HepG2 (cell line): ENCODE measurements around the gene SLC5A12. TPM values are rescaled to one million over a fixed set of nuclear protein-coding genes. Genes with fewer than 3 reads are reported as not detected.

Experiments used
- ATAC-seq: fragments of 200-7000 bp; cut with Tn5 transposase; 3 replicates; pipeline ENCODE4 v1.9.1; 2020; ENCODE audit warnings: mild to moderate bottlenecking, moderate library complexity
- BruUV-seq: library from RNA; stranded (reverse); fragments of 400-500 nt; replicated peaks from 2 replicates; lab custom pipeline; 2021; lab: Mats Ljungman, UMichigan
- CTCF ChIA-PET: fragments of 300-600 bp; formaldehyde crosslinking; extraction: SDS; loops from one replicate; lab custom pipeline; 2021; ENCODE audit warnings: low total read pairs, inconsistent platforms, low intra/inter-chr PET ratio; lab: Yijun Ruan, JAX
- POLR2A ChIA-PET: fragments of 350-600 bp; sonication (Branson Sonifier 250); formaldehyde crosslinking; loops from one replicate; lab custom pipeline; 2020; ENCODE audit warnings: antibody characterized with exemption, inconsistent platforms; lab: Yijun Ruan, JAX
- DNase-seq: peaks from one replicate; pipeline ENCODE4 v3.0.0-alpha.2; 2015; ENCODE audit warnings: low spot score
- FAIRE-seq: peaks from 3 replicates; lab custom pipeline; 2011; peaks lifted over from hg19 to GRCh38; lab: Jason Lieb, UNC
- H2AFZ ChIP-seq: one replicate; pipeline ENCODE4 v1.6.1; 2011; ENCODE audit warnings: low read length, inconsistent platforms
- H3K27ac ChIP-seq: fragments of 300-600 bp; 3 replicates; pipeline ENCODE4 v1.8.0; 2011; ENCODE audit warnings: mixed run types, mild to moderate bottlenecking, mixed read lengths, low read length, inconsistent platforms; ENCODE audit not compliant: insufficient read depth; ENCODE audit errors: extremely low read length
- H3K27me3 ChIP-seq, 2 experiments: fragments of 200-600 bp in 1 of 2; 2 replicates in 1 of 2; 3 replicates in 1 of 2; pipeline versions ENCODE4 v1.6.0 to v1.8.0; 2011; ENCODE audit warnings: low read length in 2 of 2, mild to moderate bottlenecking in 2 of 2, moderate library complexity in 2 of 2, inconsistent platforms in 1 of 2; ENCODE audit not compliant: insufficient read depth in 2 of 2, control insufficient read depth in 1 of 2
- H3K36me3 ChIP-seq, 2 experiments: fragments of 200-600 bp in 1 of 2; replicated peaks in 1 of 2; 2 replicates in 1 of 2; 3 replicates in 1 of 2; pipeline versions ENCODE4 v1.5.1 to v1.8.0; 2011; ENCODE audit warnings: low read length in 2 of 2, inconsistent platforms in 1 of 2; ENCODE audit not compliant: insufficient read depth in 2 of 2, control insufficient read depth in 1 of 2
- H3K4me1 ChIP-seq: 2 replicates; pipeline ENCODE4 v1.5.1; 2012; ENCODE audit warnings: low read length, inconsistent platforms; ENCODE audit not compliant: insufficient read depth
- H3K4me2 ChIP-seq: 2 replicates; pipeline ENCODE4 v1.6.0; 2011; ENCODE audit warnings: low read depth, low read length, inconsistent platforms
- H3K4me3 ChIP-seq, 3 experiments: fragments of 200-600 bp in 1 of 3; sonication (generic), shearing (Covaris generic) in 1 of 3; replicated peaks in 1 of 3; 2 replicates each; pipeline ENCODE4 v1.5.1; 2011 to 2016; ENCODE audit warnings: low read length in 3 of 3, inconsistent platforms in 2 of 3, low read depth in 2 of 3, mild to moderate bottlenecking in 2 of 3, control low read depth in 1 of 3, mixed read lengths in 1 of 3; ENCODE audit not compliant: insufficient read depth in 1 of 3
- H3K79me2 ChIP-seq: one replicate; pipeline ENCODE4 v1.6.1; 2011; ENCODE audit warnings: low read length, inconsistent platforms; ENCODE audit not compliant: insufficient read depth
- H3K9ac ChIP-seq: 2 replicates; pipeline ENCODE4 v1.6.0; 2011; ENCODE audit warnings: mild to moderate bottlenecking, low read depth, low read length, inconsistent platforms; ENCODE audit not compliant: insufficient read depth
- H3K9me3 ChIP-seq: 2 replicates; pipeline ENCODE4 v1.5.1; 2012; ENCODE audit warnings: mild to moderate bottlenecking, low read length
- H4K20me1 ChIP-seq: 2 replicates; pipeline ENCODE4 v1.6.0; 2011; ENCODE audit warnings: inconsistent platforms, mild to moderate bottlenecking, low read length, moderate library complexity; ENCODE audit not compliant: insufficient read depth
- ETV6 ChIP-seq: sonication (generic); formaldehyde crosslinking; conservative IDR thresholded peaks from 2 replicates; pipeline ENCODE4 v1.4.0; 2020; ENCODE audit warnings: missing genetic modification reagents
- HMGXB4 ChIP-seq, 2 experiments: sonication (generic) in 1 of 2; formaldehyde crosslinking in 1 of 2; IDR thresholded peaks; 2 replicates each; pipeline versions ENCODE4 v1.4.0 to v1.6.1; 2018 to 2020; ENCODE audit warnings: missing genetic modification reagents in 2 of 2, borderline replicate concordance in 1 of 2, low read depth in 1 of 2, mild to moderate bottlenecking in 1 of 2, missing biosample characterization in 1 of 2
- KMT2B ChIP-seq: IDR thresholded peaks from 2 replicates; pipeline ENCODE4 v1.6.1; 2016; ENCODE audit warnings: missing genetic modification reagents, missing compliant biosample characterization
- PLRG1 ChIP-seq: fragments of 450-650 bp; conservative IDR thresholded peaks from 2 replicates; pipeline ENCODE4 v1.6.1; 2016
- SMAD3 ChIP-seq: sonication (generic); formaldehyde crosslinking; IDR thresholded peaks from 2 replicates; pipeline ENCODE4 v1.4.0; 2020; ENCODE audit warnings: missing genetic modification reagents
- TFE3 ChIP-seq: IDR thresholded peaks from 2 replicates; pipeline ENCODE4 v1.6.1; 2016
- WGBS: methylation state at CpG from one replicate; pipeline ENCODE4 v1.1.6; 2017; ENCODE audit warnings: low lambda C conversion rate; 5-methylcytosine and 5-hydroxymethylcytosine counted together
- in situ Hi-C: cut with HindIII; loops from 2 replicates; pipeline ENCODE4 v1.10.0; 2017; ENCODE audit warnings: low pct_unique_long_range_greater_than_20kb; ENCODE audit not compliant: extremely low pct_ligation_motif_present
- intact Hi-C: fragments of 100-400 bp; cut with micrococcal nuclease; formaldehyde crosslinking; loops from one replicate; pipeline ENCODE4 v1.10.0; 2022; ENCODE audit not compliant: unreplicated experiment
- polyA plus RNA-seq, 8 experiments: library from polyadenylated mRNA; depleted of rRNA in 3 of 8; stranded (reverse) in 7 of 8; unstranded in 1 of 8; fragments of >200 nt; fragmentation: Illumina TruSeq in 4 of 8; extraction: Trizol in 4 of 8; gene quantifications; 2 replicates each; pipeline versions ENCODE4 v1.2.1 to v1.2.3, GENCODE V29; 2011 to 2016; ENCODE audit warnings: low read depth in 4 of 8, missing spikeins in 1 of 8, mixed read lengths in 1 of 8; ENCODE audit not compliant: insufficient read depth in 1 of 8
- total RNA-seq, 5 experiments: library from RNA; depleted of rRNA; stranded (reverse); fragments of >200 nt; fragmentation: Illumina TruSeq; extraction: Trizol; gene quantifications; 2 replicates each; pipeline ENCODE4 v1.2.3, GENCODE V29; 2016; ENCODE audit warnings: low read depth in 1 of 5
- TF ChIP-seq, protein P1 (sequence below): sonication (generic); formaldehyde crosslinking; IDR thresholded peaks from 2 replicates; pipeline ENCODE4 v1.4.0; 2020; ENCODE audit warnings: missing genetic modification reagents
- TF ChIP-seq, protein P2 (sequence below): sonication (generic); formaldehyde crosslinking; IDR thresholded peaks from 2 replicates; pipeline ENCODE4 v1.4.0; 2020; ENCODE audit warnings: missing genetic modification reagents

The SLC5A12 gene
- total and polyA plus RNA-seq, 2 of the 13 experiments (the other 11 are each of a cell fraction or from before 2014, with no cell fraction given): not detected

GRCh38 chr11:26767060-26767459 lies 45.2 kb upstream of the SLC5A12 start (continued):
- TF ChIP-seq TFE3 (CRISPR knock-in tag) (no peak), ETV6 (CRISPR knock-in tag) (no peak), SMAD3 (CRISPR knock-in tag) (no peak), PLRG1 (no peak), HMGXB4 (CRISPR knock-in tag; IDR thresholded peaks at IDR 0.05; ENCODE audit: borderline replicate concordance in 1 of 2, low read depth in 1 of 2) (no peak)

DNA sequence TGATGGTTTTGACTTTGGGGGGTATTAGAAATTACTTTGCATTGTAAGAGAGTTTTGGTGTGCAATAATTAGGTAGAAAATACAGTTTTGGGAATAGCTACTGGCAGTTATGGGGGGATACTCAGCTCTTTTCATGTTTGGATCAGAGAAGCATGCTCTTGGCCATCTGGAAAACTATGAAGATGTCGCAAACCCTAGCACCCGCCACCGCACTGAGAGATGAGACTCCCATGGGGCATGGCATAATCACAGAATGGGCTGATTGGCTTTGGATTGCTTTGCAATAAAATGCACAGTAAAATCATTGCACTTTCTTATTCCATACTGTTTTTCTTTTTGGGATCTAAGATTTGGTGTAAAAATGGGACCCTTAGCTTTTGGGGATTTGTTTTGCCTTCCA lies 43.5 kb upstream of the SLC5A12 start:
- WGBS: 60% methylated on average over 3 of the region's 3 CpGs
- Histone ChIP-seq H3K36me3 (no peaks in the 10 kb centered on the region), H3K4me3 (no peak overlapping the region), H2AFZ (no peak overlapping the region), H3K79me2 (no peaks in the 10 kb centered on the region), H3K4me1 (no peaks in the 10 kb centered on the region), H4K20me1 (no peaks in the 10 kb centered on the region), H3K9me3 (no peaks in the 10 kb centered on the region), H3K27me3 (no peaks in the 10 kb centered on the region), H3K27ac (no peak overlapping the region), H3K9ac (no peak overlapping the region), H3K4me2 (no peak overlapping the region)
- ATAC-seq: no peak
- no peak for DNase-seq
- in situ Hi-C loops (loop anchor here (25.0 kb wide), 1 partner anchor 722 kb away; no protein-coding TSS in a partner anchor), intact Hi-C loops (no loop called here)
- no TSS peak for BruUV-seq
- ChIA-PET CTCF (no interaction called here), POLR2A (no interaction called here)
- FAIRE-seq: no peak
- TF ChIP-seq KMT2B: no peak
- TF ChIP-seq, protein P1, sequence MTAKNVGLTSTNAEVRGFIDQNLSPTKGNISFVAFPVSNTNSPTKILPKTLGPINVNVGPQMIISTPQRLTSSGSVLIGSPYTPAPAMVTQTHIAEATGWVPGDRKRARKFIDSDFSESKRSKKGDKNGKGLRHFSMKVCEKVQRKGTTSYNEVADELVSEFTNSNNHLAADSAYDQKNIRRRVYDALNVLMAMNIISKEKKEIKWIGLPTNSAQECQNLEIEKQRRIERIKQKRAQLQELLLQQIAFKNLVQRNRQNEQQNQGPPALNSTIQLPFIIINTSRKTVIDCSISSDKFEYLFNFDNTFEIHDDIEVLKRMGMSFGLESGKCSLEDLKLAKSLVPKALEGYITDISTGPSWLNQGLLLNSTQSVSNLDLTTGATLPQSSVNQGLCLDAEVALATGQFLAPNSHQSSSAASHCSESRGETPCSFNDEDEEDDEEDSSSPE (CRISPR knock-in tag): no peak
- TF ChIP-seq, protein P2, sequence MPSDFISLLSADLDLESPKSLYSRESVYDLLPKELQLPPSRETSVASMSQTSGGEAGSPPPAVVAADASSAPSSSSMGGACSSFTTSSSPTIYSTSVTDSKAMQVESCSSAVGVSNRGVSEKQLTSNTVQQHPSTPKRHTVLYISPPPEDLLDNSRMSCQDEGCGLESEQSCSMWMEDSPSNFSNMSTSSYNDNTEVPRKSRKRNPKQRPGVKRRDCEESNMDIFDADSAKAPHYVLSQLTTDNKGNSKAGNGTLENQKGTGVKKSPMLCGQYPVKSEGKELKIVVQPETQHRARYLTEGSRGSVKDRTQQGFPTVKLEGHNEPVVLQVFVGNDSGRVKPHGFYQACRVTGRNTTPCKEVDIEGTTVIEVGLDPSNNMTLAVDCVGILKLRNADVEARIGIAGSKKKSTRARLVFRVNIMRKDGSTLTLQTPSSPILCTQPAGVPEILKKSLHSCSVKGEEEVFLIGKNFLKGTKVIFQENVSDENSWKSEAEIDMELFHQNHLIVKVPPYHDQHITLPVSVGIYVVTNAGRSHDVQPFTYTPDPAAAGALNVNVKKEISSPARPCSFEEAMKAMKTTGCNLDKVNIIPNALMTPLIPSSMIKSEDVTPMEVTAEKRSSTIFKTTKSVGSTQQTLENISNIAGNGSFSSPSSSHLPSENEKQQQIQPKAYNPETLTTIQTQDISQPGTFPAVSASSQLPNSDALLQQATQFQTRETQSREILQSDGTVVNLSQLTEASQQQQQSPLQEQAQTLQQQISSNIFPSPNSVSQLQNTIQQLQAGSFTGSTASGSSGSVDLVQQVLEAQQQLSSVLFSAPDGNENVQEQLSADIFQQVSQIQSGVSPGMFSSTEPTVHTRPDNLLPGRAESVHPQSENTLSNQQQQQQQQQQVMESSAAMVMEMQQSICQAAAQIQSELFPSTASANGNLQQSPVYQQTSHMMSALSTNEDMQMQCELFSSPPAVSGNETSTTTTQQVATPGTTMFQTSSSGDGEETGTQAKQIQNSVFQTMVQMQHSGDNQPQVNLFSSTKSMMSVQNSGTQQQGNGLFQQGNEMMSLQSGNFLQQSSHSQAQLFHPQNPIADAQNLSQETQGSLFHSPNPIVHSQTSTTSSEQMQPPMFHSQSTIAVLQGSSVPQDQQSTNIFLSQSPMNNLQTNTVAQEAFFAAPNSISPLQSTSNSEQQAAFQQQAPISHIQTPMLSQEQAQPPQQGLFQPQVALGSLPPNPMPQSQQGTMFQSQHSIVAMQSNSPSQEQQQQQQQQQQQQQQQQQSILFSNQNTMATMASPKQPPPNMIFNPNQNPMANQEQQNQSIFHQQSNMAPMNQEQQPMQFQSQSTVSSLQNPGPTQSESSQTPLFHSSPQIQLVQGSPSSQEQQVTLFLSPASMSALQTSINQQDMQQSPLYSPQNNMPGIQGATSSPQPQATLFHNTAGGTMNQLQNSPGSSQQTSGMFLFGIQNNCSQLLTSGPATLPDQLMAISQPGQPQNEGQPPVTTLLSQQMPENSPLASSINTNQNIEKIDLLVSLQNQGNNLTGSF (CRISPR knock-in tag): no peak
